SK-N-SH (cell line): ENCODE data around the gene POU2F1.

Experiments
- CTCF ChIP-seq: fragments of 200-600 bp; sonication (generic); IDR thresholded peaks from 2 replicates; pipeline ENCODE4 v1.6.1; 2017; ENCODE audit warnings: antibody characterized with exemption, mild to moderate bottlenecking, moderate library complexity
- POLR2AphosphoS5 ChIP-seq: IDR thresholded peaks from 2 replicates; pipeline ENCODE4 v1.6.1; 2012; ENCODE audit warnings: low read depth, low read length

GRCh38 chr1:167258858-167259257 is 38.2 kb downstream of the POU2F1 start:
- TF ChIP-seq CTCF, result no peak
- TF ChIP-seq POLR2AphosphoS5, result no peak
